HEK293 (cell line): ENCODE data around the gene PPIA.

Source experiments
- EGR2 ChIP-seq: fragments of 450-650 bp; formaldehyde crosslinking; IDR thresholded peaks from 2 replicates; pipeline ENCODE4 v1.5.1; 2016; ENCODE audit warnings: low read depth, missing biosample characterization, missing genetic modification characterization
- GLIS1 ChIP-seq: fragments of 450-650 bp; formaldehyde crosslinking; IDR thresholded peaks from 2 replicates; pipeline ENCODE4 v1.5.1; 2016; ENCODE audit warnings: missing biosample characterization, missing genetic modification characterization
- KLF7 ChIP-seq: fragments of 450-650 bp; formaldehyde crosslinking; IDR thresholded peaks from 2 replicates; pipeline ENCODE4 v1.5.1; 2016; ENCODE audit warnings: missing biosample characterization, missing genetic modification characterization, borderline replicate concordance
- KLF8 ChIP-seq: fragments of 450-650 bp; formaldehyde crosslinking; IDR thresholded peaks from 2 replicates; pipeline ENCODE4 v1.5.1; 2016; ENCODE audit warnings: missing biosample characterization, missing genetic modification characterization
- MEIS1 ChIP-seq: sonication (generic); formaldehyde crosslinking; IDR thresholded peaks from 2 replicates; pipeline ENCODE4 v1.8.1; 2022; ENCODE audit warnings: missing genetic modification reagents, mild to moderate bottlenecking, borderline replicate concordance
- MYNN ChIP-seq: fragments of 450-650 bp; formaldehyde crosslinking; IDR thresholded peaks from 2 replicates; pipeline ENCODE4 v1.5.1; 2016; ENCODE audit warnings: missing biosample characterization, missing genetic modification characterization, borderline replicate concordance
- OVOL3 ChIP-seq: fragments of 450-650 bp; formaldehyde crosslinking; IDR thresholded peaks from 2 replicates; pipeline ENCODE4 v1.5.1; 2016; ENCODE audit warnings: missing biosample characterization, missing genetic modification characterization
- SALL2 ChIP-seq: fragments of 450-650 bp; formaldehyde crosslinking; IDR thresholded peaks from 2 replicates; pipeline ENCODE4 v1.5.0; 2017; ENCODE audit warnings: missing biosample characterization, mild to moderate bottlenecking, missing genetic modification characterization, borderline replicate concordance
- SP2 ChIP-seq: fragments of 450-650 bp; formaldehyde crosslinking; IDR thresholded peaks from 2 replicates; pipeline ENCODE4 v1.5.1; 2016; ENCODE audit warnings: missing biosample characterization, missing genetic modification characterization
- TRIM28 ChIP-seq: IDR thresholded peaks from 2 replicates; pipeline ENCODE4 v1.6.1; 2011; ENCODE audit warnings: low read length, control low read depth, borderline replicate concordance
- ZBTB1 ChIP-seq: fragments of 450-650 bp; formaldehyde crosslinking; IDR thresholded peaks from 2 replicates; pipeline ENCODE4 v1.5.1; 2016; ENCODE audit warnings: missing biosample characterization, missing genetic modification characterization
- ZBTB17 ChIP-seq: fragments of 450-650 bp; formaldehyde crosslinking; IDR thresholded peaks from 2 replicates; pipeline ENCODE4 v1.5.1; 2016; ENCODE audit warnings: missing biosample characterization, missing genetic modification characterization
- ZBTB7A ChIP-seq: fragments of 450-650 bp; formaldehyde crosslinking; IDR thresholded peaks from 2 replicates; pipeline ENCODE4 v1.5.1; 2016; ENCODE audit warnings: low read depth, missing biosample characterization, missing genetic modification characterization
- ZNF10 ChIP-seq: fragments of 450-650 bp; formaldehyde crosslinking; IDR thresholded peaks from 2 replicates; pipeline ENCODE4 v1.5.1; 2017; ENCODE audit warnings: missing biosample characterization, missing genetic modification characterization
- ZNF121 ChIP-seq: fragments of 450-650 bp; formaldehyde crosslinking; IDR thresholded peaks from 2 replicates; pipeline ENCODE4 v1.5.1; 2016; ENCODE audit warnings: missing biosample characterization, missing genetic modification characterization
- ZNF140 ChIP-seq: fragments of 450-650 bp; formaldehyde crosslinking; IDR thresholded peaks from 2 replicates; pipeline ENCODE4 v1.5.1; 2016; ENCODE audit warnings: missing biosample characterization, missing genetic modification characterization
- ZNF23 ChIP-seq: fragments of 450-650 bp; formaldehyde crosslinking; IDR thresholded peaks from 2 replicates; pipeline ENCODE4 v1.5.1; 2016; ENCODE audit warnings: missing biosample characterization, missing genetic modification characterization, borderline replicate concordance
- ZNF248 ChIP-seq: fragments of 450-650 bp; formaldehyde crosslinking; IDR thresholded peaks from 2 replicates; pipeline ENCODE4 v1.5.1; 2017; ENCODE audit warnings: missing biosample characterization, missing genetic modification characterization
- ZNF335 ChIP-seq: fragments of 450-650 bp; formaldehyde crosslinking; conservative IDR thresholded peaks from 2 replicates; pipeline ENCODE4 v1.5.1; 2016; ENCODE audit warnings: missing biosample characterization, missing genetic modification characterization
- ZNF48 ChIP-seq: fragments of 450-650 bp; formaldehyde crosslinking; IDR thresholded peaks from 2 replicates; pipeline ENCODE4 v1.5.1; 2016; ENCODE audit warnings: missing biosample characterization, missing genetic modification characterization
- ZNF510 ChIP-seq: fragments of 450-650 bp; formaldehyde crosslinking; IDR thresholded peaks from 2 replicates; pipeline ENCODE4 v1.5.1; 2018; ENCODE audit warnings: mild to moderate bottlenecking, missing genetic modification characterization, missing biosample characterization; ENCODE audit not compliant: insufficient replicate concordance
- ZNF521 ChIP-seq: fragments of 450-650 bp; formaldehyde crosslinking; IDR thresholded peaks from 2 replicates; pipeline ENCODE4 v1.5.1; 2017; ENCODE audit warnings: missing biosample characterization, mild to moderate bottlenecking, missing genetic modification characterization
- ZNF558 ChIP-seq: fragments of 450-650 bp; formaldehyde crosslinking; IDR thresholded peaks from 2 replicates; pipeline ENCODE4 v1.5.1; 2016; ENCODE audit warnings: missing biosample characterization, missing genetic modification characterization
- ZNF600 ChIP-seq: fragments of 450-650 bp; formaldehyde crosslinking; IDR thresholded peaks from 2 replicates; pipeline ENCODE4 v1.5.1; 2016; ENCODE audit warnings: missing biosample characterization, missing genetic modification characterization
- ZNF777 ChIP-seq: fragments of 450-650 bp; formaldehyde crosslinking; IDR thresholded peaks from 2 replicates; pipeline ENCODE4 v1.5.1; 2017; ENCODE audit warnings: missing biosample characterization, missing genetic modification characterization, borderline replicate concordance
- TF ChIP-seq, protein P1 (sequence below): fragments of 450-650 bp; formaldehyde crosslinking; IDR thresholded peaks from 2 replicates; pipeline ENCODE4 v1.5.1; 2016; ENCODE audit warnings: missing biosample characterization, missing genetic modification characterization
- TF ChIP-seq, protein P2 (sequence below): fragments of 450-650 bp; formaldehyde crosslinking; IDR thresholded peaks from 2 replicates; pipeline ENCODE4 v1.5.1; 2016; ENCODE audit warnings: missing biosample characterization, missing genetic modification characterization
- TF ChIP-seq, protein P3 (sequence below): fragments of 450-650 bp; formaldehyde crosslinking; IDR thresholded peaks from 2 replicates; pipeline ENCODE4 v1.5.1; 2016; ENCODE audit warnings: missing biosample characterization, missing genetic modification characterization
- TF ChIP-seq, protein P4 (sequence below): fragments of 450-650 bp; formaldehyde crosslinking; IDR thresholded peaks from 2 replicates; pipeline ENCODE4 v1.5.1; 2016; ENCODE audit warnings: missing biosample characterization, missing genetic modification characterization
- TF ChIP-seq, protein P5 (sequence below): fragments of 450-650 bp; formaldehyde crosslinking; IDR thresholded peaks from 2 replicates; pipeline ENCODE4 v1.5.1; 2016; ENCODE audit warnings: missing biosample characterization, missing genetic modification characterization, low read depth
- TF ChIP-seq, protein P6 (sequence below): fragments of 450-650 bp; formaldehyde crosslinking; IDR thresholded peaks from 2 replicates; pipeline ENCODE4 v1.5.1; 2017; ENCODE audit warnings: missing biosample characterization, missing genetic modification characterization

PPIA gene

DNA sequence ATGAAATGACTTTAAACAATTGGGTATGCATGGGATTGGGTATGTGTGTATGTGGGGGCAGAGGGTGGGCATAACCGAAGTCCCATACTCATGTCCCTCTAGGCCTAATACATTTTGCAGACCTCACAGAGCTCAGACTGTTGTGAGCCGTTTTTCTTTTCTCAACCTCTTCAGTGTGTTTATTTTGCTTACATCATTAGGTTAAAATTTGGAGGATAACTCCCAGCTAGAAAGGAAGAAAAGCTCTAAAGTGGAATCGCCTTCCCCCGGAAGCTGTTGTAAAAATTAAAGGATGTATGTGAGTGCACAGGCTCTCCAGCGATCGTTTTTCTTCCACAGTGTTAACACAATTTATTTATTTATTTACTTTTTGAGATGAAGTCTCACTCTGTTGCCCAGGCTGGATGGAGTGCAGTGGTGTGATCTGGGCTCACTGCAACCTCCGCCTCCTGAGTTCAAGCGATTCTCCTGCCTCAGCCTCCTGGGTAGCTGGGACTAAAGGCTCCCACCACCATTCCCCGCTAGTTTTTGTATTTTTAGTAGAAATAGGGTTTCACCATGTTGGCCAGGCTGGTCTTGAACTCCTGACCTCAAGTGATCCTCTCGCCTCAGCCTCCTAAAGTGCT is 52.9 kb downstream of the PPIA start (continued):
- TF ChIP-seq ZBTB17 (tag by site-specific recombination) (peak; percentile 77), SALL2 (tag by site-specific recombination) (no peak), ZNF48 (tag by site-specific recombination) (no peak), ZNF248 (tag by site-specific recombination) (no peak), ZBTB1 (tag by site-specific recombination) (no peak), SP2 (tag by site-specific recombination) (peak; percentile 16; the same call in 1 of the 2 replicates), OVOL3 (no peak), ZNF140 (no peak), GLIS1 (tag by site-specific recombination) (peak; percentile 47; the same call in 1 of the 2 replicates), ZBTB7A (no peak), MYNN (tag by site-specific recombination) (no peak), ZNF777 (no peak), ZNF521 (tag by site-specific recombination) (no peak), ZNF335 (tag by site-specific recombination) (no peak), ZNF121 (tag by site-specific recombination) (no peak), ZNF558 (tag by site-specific recombination) (no peak), KLF7 (no peak), KLF8 (no peak), MEIS1 (CRISPR knock-in tag) (no peak), ZNF510 (tag by site-specific recombination) (no peak), ZNF23 (tag by site-specific recombination) (no peak), ZNF10 (tag by site-specific recombination) (no peak), ZNF600 (peak; percentile 43; the same call in 1 of the 2 replicates), EGR2 (tag by site-specific recombination) (no peak), TRIM28 (no peak)
- TF ChIP-seq, protein P1, sequence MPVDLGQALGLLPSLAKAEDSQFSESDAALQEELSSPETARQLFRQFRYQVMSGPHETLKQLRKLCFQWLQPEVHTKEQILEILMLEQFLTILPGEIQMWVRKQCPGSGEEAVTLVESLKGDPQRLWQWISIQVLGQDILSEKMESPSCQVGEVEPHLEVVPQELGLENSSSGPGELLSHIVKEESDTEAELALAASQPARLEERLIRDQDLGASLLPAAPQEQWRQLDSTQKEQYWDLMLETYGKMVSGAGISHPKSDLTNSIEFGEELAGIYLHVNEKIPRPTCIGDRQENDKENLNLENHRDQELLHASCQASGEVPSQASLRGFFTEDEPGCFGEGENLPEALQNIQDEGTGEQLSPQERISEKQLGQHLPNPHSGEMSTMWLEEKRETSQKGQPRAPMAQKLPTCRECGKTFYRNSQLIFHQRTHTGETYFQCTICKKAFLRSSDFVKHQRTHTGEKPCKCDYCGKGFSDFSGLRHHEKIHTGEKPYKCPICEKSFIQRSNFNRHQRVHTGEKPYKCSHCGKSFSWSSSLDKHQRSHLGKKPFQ (tag by site-specific recombination), result peak; percentile 82
- TF ChIP-seq, protein P2, sequence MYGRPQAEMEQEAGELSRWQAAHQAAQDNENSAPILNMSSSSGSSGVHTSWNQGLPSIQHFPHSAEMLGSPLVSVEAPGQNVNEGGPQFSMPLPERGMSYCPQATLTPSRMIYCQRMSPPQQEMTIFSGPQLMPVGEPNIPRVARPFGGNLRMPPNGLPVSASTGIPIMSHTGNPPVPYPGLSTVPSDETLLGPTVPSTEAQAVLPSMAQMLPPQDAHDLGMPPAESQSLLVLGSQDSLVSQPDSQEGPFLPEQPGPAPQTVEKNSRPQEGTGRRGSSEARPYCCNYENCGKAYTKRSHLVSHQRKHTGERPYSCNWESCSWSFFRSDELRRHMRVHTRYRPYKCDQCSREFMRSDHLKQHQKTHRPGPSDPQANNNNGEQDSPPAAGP (tag by site-specific recombination), result no peak
- TF ChIP-seq, protein P3, sequence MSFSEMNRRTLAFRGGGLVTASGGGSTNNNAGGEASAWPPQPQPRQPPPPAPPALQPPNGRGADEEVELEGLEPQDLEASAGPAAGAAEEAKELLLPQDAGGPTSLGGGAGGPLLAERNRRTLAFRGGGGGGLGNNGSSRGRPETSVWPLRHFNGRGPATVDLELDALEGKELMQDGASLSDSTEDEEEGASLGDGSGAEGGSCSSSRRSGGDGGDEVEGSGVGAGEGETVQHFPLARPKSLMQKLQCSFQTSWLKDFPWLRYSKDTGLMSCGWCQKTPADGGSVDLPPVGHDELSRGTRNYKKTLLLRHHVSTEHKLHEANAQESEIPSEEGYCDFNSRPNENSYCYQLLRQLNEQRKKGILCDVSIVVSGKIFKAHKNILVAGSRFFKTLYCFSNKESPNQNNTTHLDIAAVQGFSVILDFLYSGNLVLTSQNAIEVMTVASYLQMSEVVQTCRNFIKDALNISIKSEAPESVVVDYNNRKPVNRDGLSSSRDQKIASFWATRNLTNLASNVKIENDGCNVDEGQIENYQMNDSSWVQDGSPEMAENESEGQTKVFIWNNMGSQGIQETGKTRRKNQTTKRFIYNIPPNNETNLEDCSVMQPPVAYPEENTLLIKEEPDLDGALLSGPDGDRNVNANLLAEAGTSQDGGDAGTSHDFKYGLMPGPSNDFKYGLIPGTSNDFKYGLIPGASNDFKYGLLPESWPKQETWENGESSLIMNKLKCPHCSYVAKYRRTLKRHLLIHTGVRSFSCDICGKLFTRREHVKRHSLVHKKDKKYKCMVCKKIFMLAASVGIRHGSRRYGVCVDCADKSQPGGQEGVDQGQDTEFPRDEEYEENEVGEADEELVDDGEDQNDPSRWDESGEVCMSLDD (tag by site-specific recombination), result no peak
- TF ChIP-seq, protein P4, sequence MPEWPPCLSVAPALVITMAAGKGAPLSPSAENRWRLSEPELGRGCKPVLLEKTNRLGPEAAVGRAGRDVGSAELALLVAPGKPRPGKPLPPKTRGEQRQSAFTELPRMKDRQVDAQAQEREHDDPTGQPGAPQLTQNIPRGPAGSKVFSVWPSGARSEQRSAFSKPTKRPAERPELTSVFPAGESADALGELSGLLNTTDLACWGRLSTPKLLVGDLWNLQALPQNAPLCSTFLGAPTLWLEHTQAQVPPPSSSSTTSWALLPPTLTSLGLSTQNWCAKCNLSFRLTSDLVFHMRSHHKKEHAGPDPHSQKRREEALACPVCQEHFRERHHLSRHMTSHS, result no peak
- TF ChIP-seq, protein P5, sequence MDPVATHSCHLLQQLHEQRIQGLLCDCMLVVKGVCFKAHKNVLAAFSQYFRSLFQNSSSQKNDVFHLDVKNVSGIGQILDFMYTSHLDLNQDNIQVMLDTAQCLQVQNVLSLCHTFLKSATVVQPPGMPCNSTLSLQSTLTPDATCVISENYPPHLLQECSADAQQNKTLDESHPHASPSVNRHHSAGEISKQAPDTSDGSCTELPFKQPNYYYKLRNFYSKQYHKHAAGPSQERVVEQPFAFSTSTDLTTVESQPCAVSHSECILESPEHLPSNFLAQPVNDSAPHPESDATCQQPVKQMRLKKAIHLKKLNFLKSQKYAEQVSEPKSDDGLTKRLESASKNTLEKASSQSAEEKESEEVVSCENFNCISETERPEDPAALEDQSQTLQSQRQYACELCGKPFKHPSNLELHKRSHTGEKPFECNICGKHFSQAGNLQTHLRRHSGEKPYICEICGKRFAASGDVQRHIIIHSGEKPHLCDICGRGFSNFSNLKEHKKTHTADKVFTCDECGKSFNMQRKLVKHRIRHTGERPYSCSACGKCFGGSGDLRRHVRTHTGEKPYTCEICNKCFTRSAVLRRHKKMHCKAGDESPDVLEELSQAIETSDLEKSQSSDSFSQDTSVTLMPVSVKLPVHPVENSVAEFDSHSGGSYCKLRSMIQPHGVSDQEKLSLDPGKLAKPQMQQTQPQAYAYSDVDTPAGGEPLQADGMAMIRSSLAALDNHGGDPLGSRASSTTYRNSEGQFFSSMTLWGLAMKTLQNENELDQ, result no peak
- TF ChIP-seq, protein P6, sequence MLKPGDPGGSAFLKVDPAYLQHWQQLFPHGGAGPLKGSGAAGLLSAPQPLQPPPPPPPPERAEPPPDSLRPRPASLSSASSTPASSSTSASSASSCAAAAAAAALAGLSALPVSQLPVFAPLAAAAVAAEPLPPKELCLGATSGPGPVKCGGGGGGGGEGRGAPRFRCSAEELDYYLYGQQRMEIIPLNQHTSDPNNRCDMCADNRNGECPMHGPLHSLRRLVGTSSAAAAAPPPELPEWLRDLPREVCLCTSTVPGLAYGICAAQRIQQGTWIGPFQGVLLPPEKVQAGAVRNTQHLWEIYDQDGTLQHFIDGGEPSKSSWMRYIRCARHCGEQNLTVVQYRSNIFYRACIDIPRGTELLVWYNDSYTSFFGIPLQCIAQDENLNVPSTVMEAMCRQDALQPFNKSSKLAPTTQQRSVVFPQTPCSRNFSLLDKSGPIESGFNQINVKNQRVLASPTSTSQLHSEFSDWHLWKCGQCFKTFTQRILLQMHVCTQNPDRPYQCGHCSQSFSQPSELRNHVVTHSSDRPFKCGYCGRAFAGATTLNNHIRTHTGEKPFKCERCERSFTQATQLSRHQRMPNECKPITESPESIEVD (tag by site-specific recombination), result peak; percentile 94
